GM12891 (cell line): ENCODE data around the gene ZNF33A.
A peak's percentile ranks its signal among the peaks of the same experiment; 100 is the strongest.

Experiments used
- PAX5 ChIP-seq: IDR thresholded peaks from 2 replicates; pipeline ENCODE4 v1.6.1; 2011; ENCODE audit warnings: low read length, moderate library complexity, mild to moderate bottlenecking; ENCODE audit not compliant: insufficient read depth, severe bottlenecking
- POLR2A ChIP-seq: IDR thresholded peaks from 2 replicates; pipeline ENCODE4 v1.6.1; 2011; ENCODE audit warnings: low read depth, low read length, control low read depth
- POLR2AphosphoS5 ChIP-seq: IDR thresholded peaks from 2 replicates; pipeline ENCODE4 v1.6.1; 2011; ENCODE audit warnings: low read depth, low read length, control low read depth
- POU2F2 ChIP-seq: IDR thresholded peaks from 2 replicates; pipeline ENCODE4 v1.6.1; 2011; ENCODE audit warnings: low read depth, mild to moderate bottlenecking, control low read depth, low read length, moderate library complexity
- SPI1 ChIP-seq: IDR thresholded peaks from 2 replicates; pipeline ENCODE4 v1.6.1; 2011; ENCODE audit warnings: low read depth, low read length, control low read depth
- TAF1 ChIP-seq: IDR thresholded peaks from 2 replicates; pipeline ENCODE4 v1.6.1; 2011; ENCODE audit warnings: low read depth, low read length, control low read depth

- TF ChIP-seq SPI1 (peak; percentile 66), POLR2A (no peak), POLR2AphosphoS5 (no peak), TAF1 (no peak; the same call in 1 of the 2 replicates), POU2F2 (no peak), PAX5 (no peak)
These were observed 83.3 kb downstream of the ZNF33A start for GRCh38 chr10:38093816-38094157.
